T-cell (primary cell): ENCODE data around the gene RNF213. TPM values are rescaled to one million over a fixed set of nuclear protein-coding genes. Genes with fewer than 3 reads are reported as not detected.

Experiments
- ATAC-seq, 4 experiments: fragments of 200-7000 bp in 3 of 4; fragments of 150-1000 bp in 1 of 4; cut with Tn5 transposase; replicated peaks in 1 of 4; 1 replicate in 3 of 4; 2 replicates in 1 of 4; pipeline ENCODE4 v1.10.0; 2021; ENCODE audit warnings: moderate library complexity in 3 of 4, mild to moderate bottlenecking in 2 of 4, moderate number of reproducible peaks in 1 of 4
- CTCF ChIA-PET, 2 donors: fragments of 300-600 bp; sonication (Branson Sonifier 250); formaldehyde crosslinking; loops; one replicate each; lab custom pipeline; 2022; ENCODE audit warnings: antibody characterized with exemption in 2 of 2; lab: Charles Lee
- POLR2A ChIA-PET, 2 donors: fragments of 300-600 bp; sonication (Branson Sonifier 250); formaldehyde crosslinking; loops; one replicate each; lab custom pipeline; 2022; ENCODE audit warnings: antibody characterized with exemption in 2 of 2; lab: Charles Lee
- DNase-seq, 35 experiments: peaks; one replicate each; pipeline versions ENCODE4 v3.0.0 to v3.0.0-alpha.2; 2013 to 2023
- H3K27ac ChIP-seq: one replicate; pipeline ENCODE4 v1.5.1; 2013; ENCODE audit warnings: low read length
- H3K27me3 ChIP-seq, 2 experiments: replicated peaks in 1 of 2; 1 replicate in 1 of 2; 2 replicates in 1 of 2; pipeline versions ENCODE4 v1.6.1 to v1.7.0; 2013; ENCODE audit warnings: low read length in 1 of 2, mixed read lengths in 1 of 2; ENCODE audit not compliant: control insufficient read depth in 2 of 2, insufficient read depth in 2 of 2; ENCODE audit errors: extremely low read depth in 1 of 2
- H3K36me3 ChIP-seq, 2 donors: 1 replicate in 1 of 2; 2 replicates in 1 of 2; pipeline versions ENCODE4 v1.6.1 to v1.7.0; 2013; ENCODE audit warnings: low read length in 1 of 2; ENCODE audit not compliant: control insufficient read depth in 2 of 2, insufficient read depth in 1 of 2; ENCODE audit errors: extremely low read depth in 1 of 2
- H3K4me1 ChIP-seq, 2 experiments: 1 replicate in 1 of 2; 2 replicates in 1 of 2; pipeline versions ENCODE4 v1.6.1 to v1.7.0; 2013; ENCODE audit warnings: low read length in 2 of 2, mixed read lengths in 1 of 2; ENCODE audit not compliant: insufficient read depth in 2 of 2, control insufficient read depth in 1 of 2; ENCODE audit errors: extremely low read depth in 1 of 2
- H3K4me3 ChIP-seq, 2 donors: 1 replicate in 1 of 2; 2 replicates in 1 of 2; pipeline versions ENCODE4 v1.5.1 to v1.7.0; 2013; ENCODE audit warnings: mild to moderate bottlenecking in 2 of 2, low read length in 1 of 2, moderate library complexity in 1 of 2; ENCODE audit not compliant: control insufficient read depth in 1 of 2; ENCODE audit errors: extremely low read depth in 1 of 2
- H3K9me3 ChIP-seq: 2 replicates; pipeline ENCODE4 v1.7.0; 2013
- H3K27ac Mint-ChIP-seq, 2 donors: one replicate each; pipeline ENCODE4 v1.8.0; 2020 to 2021; ENCODE audit warnings: mild to moderate bottlenecking in 2 of 2, mixed read lengths in 2 of 2
- H3K27me3 Mint-ChIP-seq, 2 donors: one replicate each; pipeline ENCODE4 v1.8.0; 2021 to 2022; ENCODE audit warnings: mixed read lengths in 2 of 2
- H3K36me3 Mint-ChIP-seq: one replicate; pipeline ENCODE4 v1.8.0; 2021; ENCODE audit warnings: mixed read lengths
- H3K4me1 Mint-ChIP-seq, 3 donors: one replicate each; pipeline ENCODE4 v1.8.0; 2020 to 2022; ENCODE audit warnings: mixed read lengths in 3 of 3, mild to moderate bottlenecking in 1 of 3
- H3K4me3 Mint-ChIP-seq, 3 donors: one replicate each; pipeline ENCODE4 v1.8.0; 2020 to 2022; ENCODE audit warnings: mild to moderate bottlenecking in 3 of 3, mixed read lengths in 3 of 3, moderate library complexity in 3 of 3
- H3K9me3 Mint-ChIP-seq, 3 donors: one replicate each; pipeline ENCODE4 v1.8.0; 2020 to 2022; ENCODE audit warnings: mixed read lengths in 3 of 3
- WGBS: methylation state at CpG from one replicate; pipeline ENCODE4 v1.1.5; 2013; ENCODE audit warnings: missing lambda C conversion rate; ENCODE audit not compliant: insufficient coverage; 5-methylcytosine and 5-hydroxymethylcytosine counted together
- total RNA-seq, 35 experiments: library from RNA in 6 of 35; stranded (reverse) in 6 of 35; fragments of 120-200 nt in 1 of 35; gene quantifications; one replicate each; pipeline versions ENCODE4 v1.2.1 to v1.2.4 and lab custom pipeline; 2013 to 2026

The RNF213 gene
- total RNA-seq, 5 donors from 2014 or later (not counting 1 experiment from before 2014, with no cell fraction given) = 433 to 628 (median 590) TPM

DNA sequence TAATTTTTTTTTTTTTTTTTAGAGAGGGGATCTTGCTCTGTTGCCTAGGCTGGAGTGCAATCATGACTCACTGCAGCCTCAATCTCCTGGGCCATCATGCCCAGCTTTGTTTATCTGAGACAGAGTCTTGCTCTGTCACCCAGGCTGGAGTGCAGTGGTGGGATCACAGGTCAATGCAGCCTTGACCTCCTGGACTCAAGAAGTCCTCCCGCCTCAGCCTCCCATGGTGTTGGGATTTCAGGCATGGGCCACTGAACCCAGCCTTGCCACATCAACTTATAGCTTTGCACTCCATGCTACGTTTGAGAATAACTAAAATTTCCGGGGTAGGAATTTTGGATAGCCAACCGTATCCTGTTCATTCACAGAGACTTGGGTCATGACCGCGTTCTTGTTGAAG is 30.6 kb downstream of the RNF213 start:
- no peaks in the 10 kb centered on the region for H3K9me3 ChIP-seq
- H3K4me3 ChIP-seq = no peak overlapping the region
- no peaks in the 10 kb centered on the region for H3K9me3 Mint-ChIP-seq
- peaks cover 0 to 10% of the 10 kb centered on the region in 2 experiments for H3K4me1 ChIP-seq
- no peaks in the 10 kb centered on the region for H3K27me3 Mint-ChIP-seq
- peaks cover 46% of the 10 kb centered on the region for H3K36me3 Mint-ChIP-seq
- peaks cover 0 to 11% (median 9%) of the 10 kb centered on the region in 3 donors for H3K4me1 Mint-ChIP-seq
- CTCF ChIA-PET = no interaction called here
- no peak overlapping the region for H3K4me3 Mint-ChIP-seq
- ATAC-seq (no peak), DNase-seq (no peak)
- peaks cover 26 to 95% of the 10 kb centered on the region in 2 donors for H3K36me3 ChIP-seq
- peak overlapping the region in 1 of 2 donors; percentile 15 for H3K27ac Mint-ChIP-seq
- no peaks in the 10 kb centered on the region for H3K27me3 ChIP-seq
- no peak overlapping the region for H3K27ac ChIP-seq
- 100% methylated on average over 1 of the region's 6 CpGs for WGBS
- POLR2A ChIA-PET = no interaction called here

DNA sequence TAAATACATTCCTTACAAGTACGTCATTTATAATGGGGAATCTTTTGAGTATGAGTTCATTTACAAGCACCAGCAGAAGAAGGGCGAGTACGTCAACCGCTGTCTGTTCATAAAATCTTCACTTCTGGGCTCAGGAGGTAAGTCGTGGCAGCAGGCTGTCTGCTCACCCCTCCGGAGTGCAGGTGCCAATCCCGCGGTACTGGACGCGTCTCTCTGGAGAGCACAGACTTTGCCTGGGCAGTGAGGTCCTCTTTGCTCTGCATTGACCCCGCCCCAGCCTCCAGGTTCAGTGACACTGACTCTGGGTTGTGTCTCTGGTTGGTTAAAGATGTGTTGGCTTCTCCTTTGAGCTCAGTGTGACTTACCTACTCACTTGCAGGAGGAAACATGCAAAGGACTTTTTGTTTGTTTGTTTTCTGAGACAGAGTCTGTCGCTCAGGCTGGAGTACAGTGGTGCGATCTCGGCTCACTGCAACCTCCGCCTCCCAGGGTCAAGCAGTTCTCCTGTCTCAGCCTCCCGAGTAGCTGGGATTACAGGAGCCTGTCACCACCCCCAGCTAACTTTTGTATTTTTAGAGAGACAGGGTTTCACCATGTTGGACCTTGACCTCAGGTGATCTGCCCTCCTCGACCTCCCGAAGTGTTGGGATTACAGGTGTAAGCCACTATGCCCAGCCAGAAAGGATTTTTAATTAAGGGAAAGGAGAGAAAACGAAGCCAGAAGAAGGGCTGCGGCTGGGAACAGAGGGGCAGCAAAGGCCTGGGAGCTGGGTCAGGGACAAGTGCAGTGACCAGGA is 31.2 kb downstream of the RNF213 start:
- peaks cover 0 to 11% (median 9%) of the 10 kb centered on the region in 3 donors for H3K4me1 Mint-ChIP-seq
- peaks cover 0 to 10% of the 10 kb centered on the region in 2 experiments for H3K4me1 ChIP-seq
- CTCF ChIA-PET = no interaction called here
- H3K4me3 ChIP-seq = no peak overlapping the region
- no peaks in the 10 kb centered on the region for H3K9me3 ChIP-seq
- H3K9me3 Mint-ChIP-seq = no peaks in the 10 kb centered on the region
- no peak overlapping the region for H3K4me3 Mint-ChIP-seq
- H3K36me3 ChIP-seq = peaks cover 28 to 95% of the 10 kb centered on the region in 2 donors
- ATAC-seq (no peak), DNase-seq (no peak)
- peak overlapping the region in 1 of 2 donors; percentile 15 for H3K27ac Mint-ChIP-seq
- H3K27me3 ChIP-seq = no peaks in the 10 kb centered on the region
- WGBS = 96% methylated on average over 16 of the region's 20 CpGs
- H3K27me3 Mint-ChIP-seq = no peaks in the 10 kb centered on the region
- H3K36me3 Mint-ChIP-seq = peaks cover 53% of the 10 kb centered on the region
- H3K27ac ChIP-seq = no peak overlapping the region
- POLR2A ChIA-PET = no interaction called here

DNA sequence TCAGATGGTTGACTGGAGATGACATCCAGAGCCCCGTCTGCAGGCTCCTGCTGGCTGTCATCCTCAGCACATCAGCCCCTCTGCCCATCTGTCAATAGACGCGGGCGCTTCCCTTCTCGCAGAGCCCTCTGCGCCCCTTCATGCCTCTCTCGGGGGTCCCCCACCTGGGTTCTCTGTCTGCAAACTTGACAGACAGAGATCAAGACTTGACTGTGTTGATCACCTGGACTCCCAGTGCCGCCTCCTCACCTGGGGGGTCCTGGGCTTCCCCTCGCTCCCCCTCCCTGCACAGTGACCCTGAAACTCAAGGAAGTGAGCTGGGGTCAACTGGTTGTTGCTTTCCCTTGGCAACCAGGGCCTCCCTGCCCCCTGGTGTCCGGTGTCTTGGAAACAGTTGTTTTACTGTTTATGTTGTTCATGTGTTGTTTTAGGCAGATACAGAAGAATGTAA is 31.9 kb downstream of the RNF213 start:
- H3K4me3 Mint-ChIP-seq = no peak overlapping the region
- H3K4me1 ChIP-seq = peaks cover 0 to 10% of the 10 kb centered on the region in 2 experiments
- ChIA-PET CTCF (interaction anchor here in 1 of 2 donors (0.6 kb wide), 1 partner anchor 295 kb away, joined by 3 read pairs; no protein-coding TSS in a partner anchor), POLR2A (no interaction called here)
- no peaks in the 10 kb centered on the region for H3K9me3 ChIP-seq
- ATAC-seq (no peak), DNase-seq (no peak)
- H3K4me3 ChIP-seq = no peak overlapping the region
- no peaks in the 10 kb centered on the region for H3K27me3 Mint-ChIP-seq
- peaks cover 28 to 97% of the 10 kb centered on the region in 2 donors for H3K36me3 ChIP-seq
- H3K27ac Mint-ChIP-seq = no peak overlapping the region
- peaks cover 0 to 10% (median 8%) of the 10 kb centered on the region in 3 donors for H3K4me1 Mint-ChIP-seq
- peaks cover 49% of the 10 kb centered on the region for H3K36me3 Mint-ChIP-seq
- H3K27me3 ChIP-seq = no peaks in the 10 kb centered on the region
- H3K9me3 Mint-ChIP-seq = no peaks in the 10 kb centered on the region
- H3K27ac ChIP-seq = no peak overlapping the region
- WGBS = 94% methylated on average over 5 of the region's 10 CpGs

DNA sequence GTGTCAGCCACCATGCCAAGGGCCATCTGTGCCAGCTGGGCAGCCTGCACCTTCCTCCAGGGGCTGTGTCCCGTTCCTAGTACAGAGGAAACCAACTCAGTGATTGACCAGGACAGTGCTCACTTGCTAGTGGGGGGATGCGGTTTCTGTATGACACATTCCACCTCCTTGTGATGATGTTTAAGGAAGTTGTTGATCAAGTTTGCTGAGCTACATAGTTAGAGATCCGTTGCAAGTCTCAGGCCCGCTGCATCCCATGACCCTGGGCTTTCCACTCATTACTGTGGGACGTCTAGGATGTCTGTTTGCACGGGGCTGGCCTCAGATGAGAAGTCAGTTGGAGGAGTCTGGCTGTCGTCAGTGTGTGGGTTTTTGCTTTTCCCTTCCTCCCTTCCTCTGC is 33.6 kb downstream of the RNF213 start:
- Histone ChIP-seq H3K36me3 (peaks cover 33 to 96% of the 10 kb centered on the region in 2 donors), H3K4me3 (no peak overlapping the region), H3K4me1 (peaks cover 0 to 3% of the 10 kb centered on the region in 2 experiments), H3K27me3 (no peaks in the 10 kb centered on the region), H3K9me3 (no peaks in the 10 kb centered on the region), H3K27ac (no peak overlapping the region)
- ChIA-PET CTCF (no interaction called here), POLR2A (no interaction called here)
- no peak for ATAC-seq
- no peak for DNase-seq
- Mint-ChIP-seq H3K36me3 (peaks cover 57% of the 10 kb centered on the region), H3K9me3 (no peaks in the 10 kb centered on the region), H3K4me1 (peaks cover 0 to 9% (median 7%) of the 10 kb centered on the region in 3 donors), H3K4me3 (no peak overlapping the region), H3K27me3 (no peaks in the 10 kb centered on the region), H3K27ac (peak overlapping the region in 1 of 2 donors; percentile 52)
- 60% methylated on average over 1 of the region's 7 CpGs for WGBS

DNA sequence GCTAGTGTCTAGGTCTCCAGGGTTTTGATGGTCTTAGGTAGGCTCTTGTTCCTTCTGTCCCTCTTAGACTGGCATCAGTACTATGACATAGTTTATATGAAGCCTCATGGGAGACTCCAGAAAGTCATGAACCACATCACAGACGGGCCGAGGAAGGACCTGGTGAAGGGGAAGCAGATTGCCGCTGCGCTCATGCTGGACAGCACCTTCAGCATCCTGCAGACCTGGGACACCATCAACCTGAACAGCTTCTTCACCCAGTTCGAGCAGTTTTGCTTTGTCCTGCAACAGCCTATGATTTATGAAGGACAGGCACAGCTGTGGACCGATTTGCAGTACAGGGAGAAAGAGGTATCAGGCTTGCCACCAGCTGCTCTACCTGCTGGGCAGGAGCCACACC is 34.0 kb downstream of the RNF213 start:
- H3K4me1 Mint-ChIP-seq = peaks cover 0 to 12% (median 9%) of the 10 kb centered on the region in 3 donors
- no peak overlapping the region for H3K4me3 Mint-ChIP-seq
- no peak for ATAC-seq
- peaks cover 58% of the 10 kb centered on the region for H3K36me3 Mint-ChIP-seq
- Histone ChIP-seq H3K4me1 (peaks cover 0 to 3% of the 10 kb centered on the region in 2 experiments), H3K27me3 (no peaks in the 10 kb centered on the region), H3K9me3 (no peaks in the 10 kb centered on the region), H3K4me3 (no peak overlapping the region), H3K27ac (no peak overlapping the region), H3K36me3 (peaks cover 33 to 96% of the 10 kb centered on the region in 2 donors)
- ChIA-PET POLR2A (no interaction called here), CTCF (interaction anchor here in 1 of 2 donors (0.5 kb wide), 1 partner anchor 30 kb away, joined by 4 read pairs; no protein-coding TSS in a partner anchor)
- no peaks in the 10 kb centered on the region for H3K27me3 Mint-ChIP-seq
- peaks cover 0 to 2% (median 0%) of the 10 kb centered on the region in 3 donors for H3K9me3 Mint-ChIP-seq
- WGBS = 93% methylated on average over 6 of the region's 6 CpGs
- H3K27ac Mint-ChIP-seq = peak overlapping the region in 1 of 2 donors; percentile 52
- no peak for DNase-seq

DNA sequence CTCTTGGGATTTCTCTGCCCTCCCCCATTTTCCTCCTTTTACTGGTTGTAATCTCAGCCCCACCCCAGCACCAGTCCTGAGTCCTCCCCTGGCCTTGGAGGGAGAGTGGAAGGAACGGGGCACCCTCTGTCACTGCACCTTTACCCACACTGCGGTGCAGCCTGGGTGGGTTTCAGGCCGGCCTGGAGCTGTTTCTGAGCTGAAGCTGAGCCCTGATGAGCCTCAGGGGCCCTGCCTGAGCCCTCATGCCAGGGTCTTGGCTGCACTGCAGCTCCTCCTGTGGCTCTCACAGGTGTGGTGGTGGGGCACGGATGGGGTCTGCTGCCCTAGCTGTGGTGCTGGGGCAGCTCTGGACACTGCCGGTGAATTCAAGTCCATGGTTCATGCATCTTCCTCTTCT is 34.5 kb downstream of the RNF213 start:
- POLR2A ChIA-PET = no interaction called here
- Mint-ChIP-seq H3K9me3 (peaks cover 0 to 3% (median 0%) of the 10 kb centered on the region in 3 donors), H3K27ac (no peak overlapping the region), H3K36me3 (peaks cover 62% of the 10 kb centered on the region), H3K27me3 (no peaks in the 10 kb centered on the region), H3K4me3 (no peak overlapping the region), H3K4me1 (peaks cover 0 to 13% (median 11%) of the 10 kb centered on the region in 3 donors)
- 90% methylated on average over 2 of the region's 5 CpGs for WGBS
- CTCF ChIA-PET = interaction anchor here in 1 of 2 donors (0.5 kb wide), 1 partner anchor 30 kb away, joined by 4 read pairs; no protein-coding TSS in a partner anchor
- H3K36me3 ChIP-seq = peaks cover 29 to 96% of the 10 kb centered on the region in 2 donors
- H3K27ac ChIP-seq = no peak overlapping the region
- ATAC-seq (no peak), DNase-seq (no peak)
- H3K27me3 ChIP-seq = no peaks in the 10 kb centered on the region
- peaks cover 0 to 3% of the 10 kb centered on the region in 2 experiments for H3K4me1 ChIP-seq
- no peak overlapping the region for H3K4me3 ChIP-seq
- H3K9me3 ChIP-seq = no peaks in the 10 kb centered on the region
